Neutrophil (primary cell): ENCODE data around the gene PRR5L.

Source experiments
- H3K27ac ChIP-seq: fragments of 200-600 bp; sonication (generic); 2 replicates; pipeline ENCODE4 v1.5.1; 2016; ENCODE audit warnings: mild to moderate bottlenecking, moderate library complexity
- H3K27me3 ChIP-seq: fragments of 200-600 bp; sonication (generic); 2 replicates; pipeline ENCODE4 v1.6.0; 2016; ENCODE audit warnings: mild to moderate bottlenecking
- H3K36me3 ChIP-seq: fragments of 200-600 bp; sonication (generic); 2 replicates; pipeline ENCODE4 v1.5.1; 2017
- H3K4me1 ChIP-seq, 2 experiments: fragments of 200-600 bp in 1 of 2; sonication (generic) in 1 of 2; 1 replicate in 1 of 2; 2 replicates in 1 of 2; pipeline versions ENCODE4 v1.5.1 to v1.6.1; 2013 to 2016; ENCODE audit warnings: low read depth in 1 of 2, low read length in 1 of 2, mild to moderate bottlenecking in 1 of 2, moderate library complexity in 1 of 2; ENCODE audit not compliant: control insufficient read depth in 1 of 2, insufficient read depth in 1 of 2
- H3K4me3 ChIP-seq, 2 experiments: fragments of 200-600 bp in 1 of 2; sonication (generic) in 1 of 2; 1 replicate in 1 of 2; 2 replicates in 1 of 2; pipeline ENCODE4 v1.5.1; 2013 to 2016; ENCODE audit warnings: low read depth in 1 of 2, low read length in 1 of 2, mild to moderate bottlenecking in 1 of 2, moderate library complexity in 1 of 2
- H3K9me3 ChIP-seq: fragments of 200-600 bp; sonication (generic); 2 replicates; pipeline ENCODE4 v1.5.1; 2016
- TF ChIP-seq, protein P1 (sequence below): fragments of 200-600 bp; sonication (generic); IDR thresholded peaks from 2 replicates; pipeline ENCODE4 v1.5.1; 2016; ENCODE audit warnings: antibody characterized with exemption

Gene PRR5L

DNA sequence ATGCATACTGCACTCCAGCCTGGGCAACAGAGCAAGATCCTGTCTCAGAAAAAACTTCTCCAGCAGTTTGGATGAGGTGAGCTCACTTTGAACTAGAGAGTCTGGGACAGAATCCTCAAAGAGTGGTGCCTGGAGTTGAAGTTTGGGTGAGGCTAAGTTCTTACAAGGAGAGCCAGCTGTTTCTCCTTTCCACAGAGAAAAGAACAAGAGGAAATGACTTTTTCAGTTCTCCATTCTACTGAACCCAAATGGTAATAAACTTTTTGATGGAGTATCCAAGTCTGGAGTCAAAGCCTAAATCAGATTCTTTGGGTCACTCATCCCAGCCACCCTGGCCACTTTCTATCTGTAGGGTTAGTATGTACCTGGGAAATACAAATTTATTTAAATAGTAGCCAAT, 111.3 kb downstream of the PRR5L start:
- TF ChIP-seq, protein P1, sequence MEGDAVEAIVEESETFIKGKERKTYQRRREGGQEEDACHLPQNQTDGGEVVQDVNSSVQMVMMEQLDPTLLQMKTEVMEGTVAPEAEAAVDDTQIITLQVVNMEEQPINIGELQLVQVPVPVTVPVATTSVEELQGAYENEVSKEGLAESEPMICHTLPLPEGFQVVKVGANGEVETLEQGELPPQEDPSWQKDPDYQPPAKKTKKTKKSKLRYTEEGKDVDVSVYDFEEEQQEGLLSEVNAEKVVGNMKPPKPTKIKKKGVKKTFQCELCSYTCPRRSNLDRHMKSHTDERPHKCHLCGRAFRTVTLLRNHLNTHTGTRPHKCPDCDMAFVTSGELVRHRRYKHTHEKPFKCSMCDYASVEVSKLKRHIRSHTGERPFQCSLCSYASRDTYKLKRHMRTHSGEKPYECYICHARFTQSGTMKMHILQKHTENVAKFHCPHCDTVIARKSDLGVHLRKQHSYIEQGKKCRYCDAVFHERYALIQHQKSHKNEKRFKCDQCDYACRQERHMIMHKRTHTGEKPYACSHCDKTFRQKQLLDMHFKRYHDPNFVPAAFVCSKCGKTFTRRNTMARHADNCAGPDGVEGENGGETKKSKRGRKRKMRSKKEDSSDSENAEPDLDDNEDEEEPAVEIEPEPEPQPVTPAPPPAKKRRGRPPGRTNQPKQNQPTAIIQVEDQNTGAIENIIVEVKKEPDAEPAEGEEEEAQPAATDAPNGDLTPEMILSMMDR = no peak
- Histone ChIP-seq H3K9me3 (no peaks in the 10 kb centered on the region), H3K27ac (peak overlapping the region; percentile 99), H3K27me3 (no peaks in the 10 kb centered on the region), H3K4me3 (no peak overlapping the region), H3K36me3 (no peaks in the 10 kb centered on the region), H3K4me1 (peaks cover 52 to 53% of the 10 kb centered on the region in 2 experiments)

DNA sequence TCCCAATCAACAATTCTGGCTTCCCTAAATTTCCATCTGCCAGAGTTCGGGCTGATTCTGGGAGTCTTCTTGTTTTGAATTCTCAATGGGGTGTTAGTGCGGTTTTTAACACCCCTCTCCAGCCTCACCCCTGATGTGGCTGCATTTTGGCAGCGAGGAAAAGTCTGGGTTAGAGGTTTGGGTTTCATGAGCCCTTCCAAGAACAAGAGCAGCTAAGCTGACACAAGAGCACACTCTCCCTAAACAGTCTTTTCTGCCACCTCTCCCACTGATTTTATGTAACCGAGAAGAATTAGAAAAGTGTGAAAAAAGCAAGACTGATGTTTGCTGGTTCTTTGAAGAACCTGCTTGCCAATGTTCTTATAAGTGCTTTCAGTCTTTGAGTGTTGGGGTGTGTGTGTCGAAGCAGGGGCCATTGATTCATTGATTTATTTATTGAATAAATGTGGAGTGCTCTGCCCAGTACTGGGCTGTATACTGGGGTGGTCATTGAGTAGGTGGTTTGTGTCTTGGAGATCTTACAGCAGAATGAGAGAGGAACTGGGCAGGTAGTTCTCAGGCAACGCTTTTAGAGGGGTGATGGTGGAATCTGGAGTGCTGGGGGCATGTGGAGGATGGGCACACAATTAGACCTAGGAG, 112.5 kb downstream of the PRR5L start:
- Histone ChIP-seq H3K27me3 (no peaks in the 10 kb centered on the region), H3K4me3 (no peak overlapping the region), H3K9me3 (no peaks in the 10 kb centered on the region), H3K4me1 (peaks cover 63 to 64% of the 10 kb centered on the region in 2 experiments), H3K36me3 (no peaks in the 10 kb centered on the region), H3K27ac (peak overlapping the region; percentile 99)
- TF ChIP-seq, protein P1 = no peak

DNA sequence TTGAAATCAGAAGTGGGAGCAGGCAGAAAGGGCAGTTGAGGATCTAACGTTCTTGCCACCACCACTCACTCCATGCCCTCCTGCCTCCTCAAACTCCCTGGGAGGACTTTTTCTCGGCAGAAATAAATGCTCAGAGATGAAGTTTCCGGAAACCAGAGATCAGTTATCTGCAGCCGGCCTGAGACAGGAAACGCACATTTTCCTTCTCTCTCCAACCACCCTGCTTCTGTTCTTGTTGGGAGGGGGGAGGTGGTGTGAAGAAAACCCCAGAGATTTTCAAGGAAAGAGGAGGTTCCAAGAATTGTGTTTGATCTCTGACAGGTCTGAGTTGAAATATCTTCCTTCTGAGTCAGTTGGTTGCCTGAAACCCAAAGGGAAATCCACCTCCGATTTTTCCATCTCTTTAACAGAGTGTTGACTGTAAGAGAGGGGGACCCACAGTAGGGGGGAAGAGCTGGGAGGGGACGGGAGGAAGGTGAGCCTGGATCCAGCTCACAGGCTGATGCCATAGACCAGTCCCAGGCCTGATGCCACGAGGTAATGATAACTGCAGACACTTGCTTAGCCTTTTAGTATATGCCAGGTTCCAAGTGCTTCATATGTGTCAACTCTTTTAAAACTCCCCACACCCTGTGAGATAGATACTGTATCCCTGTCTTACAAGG, 113.2 kb downstream of the PRR5L start:
- Histone ChIP-seq H3K9me3 (no peaks in the 10 kb centered on the region), H3K27me3 (no peaks in the 10 kb centered on the region), H3K36me3 (no peaks in the 10 kb centered on the region), H3K4me3 (peak overlapping the region; percentile 15 to 52), H3K27ac (peak overlapping the region; percentile 99), H3K4me1 (peaks cover 63 to 64% of the 10 kb centered on the region in 2 experiments)
- TF ChIP-seq, protein P1 = no peak

DNA sequence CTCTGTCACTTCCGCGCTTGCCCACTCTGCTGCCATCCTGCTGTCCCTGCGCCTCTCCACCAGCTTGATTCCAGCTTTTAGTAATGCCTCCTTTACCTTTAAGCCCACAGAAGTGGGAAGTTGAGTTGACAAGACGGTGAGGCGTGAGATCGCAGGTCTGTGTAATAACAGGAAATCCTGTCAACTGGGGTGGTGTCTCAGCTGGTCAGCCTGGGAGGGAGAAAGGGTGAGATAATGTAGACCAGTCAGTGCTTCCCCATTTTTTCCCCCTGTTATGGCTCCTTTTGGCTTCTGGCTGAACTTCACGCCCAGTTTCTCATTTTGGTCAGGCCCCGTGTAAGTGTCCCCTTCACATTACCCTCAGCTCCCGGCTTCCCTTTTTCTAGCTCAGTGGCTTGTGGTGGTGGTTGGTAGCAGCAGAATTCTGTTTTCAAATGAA, 115.1 kb downstream of the PRR5L start:
- TF ChIP-seq, protein P1 = peak; percentile 64
- peak overlapping the region; percentile 99 for H3K27ac ChIP-seq
- H3K27me3 ChIP-seq = no peaks in the 10 kb centered on the region
- H3K36me3 ChIP-seq = no peaks in the 10 kb centered on the region
- no peaks in the 10 kb centered on the region for H3K9me3 ChIP-seq
- peaks cover 76 to 77% of the 10 kb centered on the region in 2 experiments for H3K4me1 ChIP-seq
- H3K4me3 ChIP-seq = peak overlapping the region; percentile 39 to 52

DNA sequence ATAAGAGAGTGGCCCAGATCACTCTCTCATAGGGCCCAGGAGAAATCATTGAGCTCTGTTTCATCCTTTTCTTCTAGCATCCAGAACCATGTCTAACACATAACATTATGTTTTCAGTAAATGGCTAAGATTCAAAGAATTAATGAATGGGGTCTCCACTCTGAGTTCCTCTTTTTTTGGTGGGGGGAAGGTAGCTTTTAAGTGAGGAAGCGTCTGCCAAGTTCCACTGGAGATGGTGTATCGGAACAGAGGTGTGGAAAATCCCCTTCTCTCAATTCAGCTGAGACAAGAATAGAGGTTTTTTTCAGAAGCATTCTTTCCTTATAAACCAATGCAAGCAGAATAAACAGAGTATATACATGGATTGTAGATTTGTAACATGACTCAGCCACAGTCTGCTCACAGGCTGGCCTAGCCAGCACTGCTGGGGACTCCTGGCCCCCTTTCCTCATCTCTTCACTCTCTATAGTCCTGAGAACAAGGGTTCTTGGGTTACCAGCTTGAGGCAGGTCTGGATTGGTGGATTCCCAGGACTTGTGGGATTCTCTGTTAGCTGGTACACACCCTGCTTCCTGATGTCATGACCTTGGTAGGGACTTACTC, 116.8 kb downstream of the PRR5L start:
- Histone ChIP-seq H3K4me3 (no peak overlapping the region), H3K36me3 (no peaks in the 10 kb centered on the region), H3K27ac (peak overlapping the region; percentile 99), H3K27me3 (no peaks in the 10 kb centered on the region), H3K4me1 (peaks cover 83 to 85% of the 10 kb centered on the region in 2 experiments), H3K9me3 (no peaks in the 10 kb centered on the region)
- TF ChIP-seq, protein P1 = no peak
